H9 (cell line): ENCODE data around the gene BCAS1. TPM values are rescaled to one million over a fixed set of nuclear protein-coding genes. Genes with fewer than 3 reads are reported as not detected.

Experiments used
- DNase-seq: peaks from one replicate; pipeline ENCODE4 v3.0.0-alpha.2; 2017
- H2AFZ ChIP-seq: one replicate; pipeline ENCODE4 v1.6.1; 2013; ENCODE audit warnings: mild to moderate bottlenecking, low read length, control low read depth, moderate library complexity
- H2AK5ac ChIP-seq: 2 replicates; pipeline ENCODE4 v1.6.1; 2013; ENCODE audit warnings: low read length, control low read depth, mixed read lengths; ENCODE audit not compliant: insufficient read length
- H2BK120ac ChIP-seq: one replicate; pipeline ENCODE4 v1.6.1; 2013; ENCODE audit warnings: low read depth, mild to moderate bottlenecking, low read length, control low read depth, inconsistent platforms; ENCODE audit not compliant: poor library complexity, severe bottlenecking
- H2BK12ac ChIP-seq: 2 replicates; pipeline ENCODE4 v1.6.1; 2013; ENCODE audit warnings: low read length, control low read depth, mixed read lengths, low read depth; ENCODE audit not compliant: insufficient read length
- H2BK15ac ChIP-seq: 2 replicates; pipeline ENCODE4 v1.6.1; 2013; ENCODE audit warnings: low read depth, low read length, control low read depth
- H2BK20ac ChIP-seq: one replicate; pipeline ENCODE4 v1.6.1; 2013; ENCODE audit warnings: low read depth, mild to moderate bottlenecking, low read length, control low read depth, inconsistent platforms; ENCODE audit not compliant: poor library complexity, severe bottlenecking
- H2BK5ac ChIP-seq: 2 replicates; pipeline ENCODE4 v1.6.1; 2013; ENCODE audit warnings: low read length, control low read depth, mixed read lengths; ENCODE audit not compliant: insufficient read length
- H3K14ac ChIP-seq: 2 replicates; pipeline ENCODE4 v1.6.1; 2013; ENCODE audit warnings: low read length, control low read depth; ENCODE audit not compliant: insufficient read depth
- H3K18ac ChIP-seq: 2 replicates; pipeline ENCODE4 v1.6.1; 2013; ENCODE audit warnings: low read depth, mild to moderate bottlenecking, mixed read lengths, low read length, control low read depth; ENCODE audit not compliant: insufficient read length
- H3K23ac ChIP-seq: 2 replicates; pipeline ENCODE4 v1.6.1; 2013; ENCODE audit warnings: low read length, control low read depth, mixed read lengths, low read depth; ENCODE audit not compliant: insufficient read length
- H3K23me2 ChIP-seq: 2 replicates; pipeline ENCODE4 v1.6.1; 2013; ENCODE audit warnings: low read depth, mild to moderate bottlenecking, mixed read lengths, low read length, control low read depth; ENCODE audit not compliant: insufficient read length, poor library complexity, severe bottlenecking
- H3K27ac ChIP-seq: 2 replicates; pipeline ENCODE4 v1.5.1; 2013; ENCODE audit warnings: low read length, control low read depth, mixed read lengths, low read depth; ENCODE audit not compliant: insufficient read length
- H3K27me3 ChIP-seq: 2 replicates; pipeline ENCODE4 v1.6.1; 2013; ENCODE audit warnings: low read length, control low read depth, inconsistent platforms; ENCODE audit not compliant: insufficient read depth
- H3K4ac ChIP-seq: 2 replicates; pipeline ENCODE4 v1.6.1; 2013; ENCODE audit warnings: low read depth, mild to moderate bottlenecking, control low read depth, inconsistent platforms, low read length, moderate library complexity
- H3K4me1 ChIP-seq: 2 replicates; pipeline ENCODE4 v1.6.1; 2013; ENCODE audit warnings: low read length, control low read depth, inconsistent platforms; ENCODE audit not compliant: insufficient read depth
- H3K4me2 ChIP-seq: 2 replicates; pipeline ENCODE4 v1.6.1; 2013; ENCODE audit warnings: low read length, control low read depth, mixed read lengths; ENCODE audit not compliant: insufficient read length, insufficient read depth
- H3K56ac ChIP-seq: 2 replicates; pipeline ENCODE4 v1.6.1; 2013; ENCODE audit warnings: low read depth, mild to moderate bottlenecking, mixed read lengths, low read length, control low read depth; ENCODE audit not compliant: insufficient read length
- H3K79me1 ChIP-seq: 2 replicates; pipeline ENCODE4 v1.6.1; 2013; ENCODE audit warnings: low read depth, mild to moderate bottlenecking, moderate library complexity, low read length, control low read depth, inconsistent platforms; ENCODE audit not compliant: insufficient read depth, poor library complexity, severe bottlenecking
- H3K79me2 ChIP-seq: 2 replicates; pipeline ENCODE4 v1.6.1; 2013; ENCODE audit warnings: low read length, control low read depth, inconsistent platforms; ENCODE audit not compliant: insufficient read depth
- H3K9ac ChIP-seq: 2 replicates; pipeline ENCODE4 v1.6.1; 2013; ENCODE audit warnings: low read length, control low read depth, mixed read lengths; ENCODE audit not compliant: insufficient read length; ENCODE audit errors: extremely low read depth
- H3K9me3 ChIP-seq: one replicate; pipeline ENCODE4 v1.6.1; 2013; ENCODE audit warnings: low read depth, low read length, inconsistent platforms; ENCODE audit not compliant: control insufficient read depth
- H3T11ph ChIP-seq: one replicate; pipeline ENCODE4 v1.6.1; 2013; ENCODE audit warnings: mild to moderate bottlenecking, low read length, control low read depth, inconsistent platforms
- H4K20me1 ChIP-seq: one replicate; pipeline ENCODE4 v1.6.1; 2013; ENCODE audit not compliant: control insufficient read depth, insufficient read length, insufficient read depth
- H4K5ac ChIP-seq: 2 replicates; pipeline ENCODE4 v1.6.1; 2013; ENCODE audit warnings: low read depth, mild to moderate bottlenecking, mixed read lengths, low read length, control low read depth; ENCODE audit not compliant: insufficient read length
- H4K8ac ChIP-seq: replicated peaks from 2 replicates; pipeline ENCODE4 v1.6.1; 2013; ENCODE audit warnings: low read length, control low read depth, mixed read lengths, low read depth; ENCODE audit not compliant: insufficient read length
- H4K91ac ChIP-seq: 2 replicates; pipeline ENCODE4 v1.6.1; 2013; ENCODE audit warnings: low read depth, mild to moderate bottlenecking, moderate library complexity, mixed read lengths, low read length, control low read depth; ENCODE audit not compliant: insufficient read length
- H3K27ac Mint-ChIP-seq, 3 experiments: 2 replicates in 2 of 3; 3 replicates in 1 of 3; pipeline ENCODE4 v1.8.0; 2020 to 2021; ENCODE audit warnings: mixed read lengths in 3 of 3, mild to moderate bottlenecking in 1 of 3, moderate library complexity in 1 of 3
- H3K27me3 Mint-ChIP-seq: 2 replicates; pipeline ENCODE4 v1.8.0; 2021; ENCODE audit warnings: low read depth, mild to moderate bottlenecking, moderate library complexity, mixed read lengths
- H3K36me3 Mint-ChIP-seq, 3 experiments: 2 replicates in 2 of 3; 3 replicates in 1 of 3; pipeline ENCODE4 v1.8.0; 2020 to 2021; ENCODE audit warnings: low read depth in 3 of 3, mixed read lengths in 3 of 3; ENCODE audit not compliant: insufficient read depth in 1 of 3
- H3K4me1 Mint-ChIP-seq, 2 experiments: 2 replicates each; pipeline ENCODE4 v1.8.0; 2020; ENCODE audit warnings: mixed read lengths in 2 of 2
- H3K4me3 Mint-ChIP-seq, 2 experiments: 2 replicates in 1 of 2; 3 replicates in 1 of 2; pipeline ENCODE4 v1.8.0; 2020 to 2021; ENCODE audit warnings: mild to moderate bottlenecking in 2 of 2, mixed read lengths in 2 of 2, moderate library complexity in 1 of 2
- H3K9me3 Mint-ChIP-seq, 2 experiments: 2 replicates in 1 of 2; 3 replicates in 1 of 2; pipeline ENCODE4 v1.8.0; 2020; ENCODE audit warnings: mild to moderate bottlenecking in 2 of 2, mixed read lengths in 2 of 2, moderate library complexity in 1 of 2
- WGBS: extraction: QIAGEN DNeasy Blood & Tissue Kit; methylation state at CpG from one replicate; pipeline ENCODE4 v1.1.7; 2013; ENCODE audit warnings: missing lambda C conversion rate, low lambda C conversion rate, mixed read lengths; ENCODE audit not compliant: insufficient read length; ENCODE audit errors: extremely low coverage; 5-methylcytosine and 5-hydroxymethylcytosine counted together
- total RNA-seq: library from RNA; stranded (reverse); gene quantifications from 2 replicates; pipeline ENCODE4 v1.2.1, GENCODE V29; 2021
- TF ChIP-seq, protein P1 (sequence below): fragments of 200-600 bp; sonication (generic); conservative IDR thresholded peaks from 3 replicates; pipeline ENCODE4 v1.8.0; 2021; ENCODE audit warnings: antibody characterized with exemption, mild to moderate bottlenecking

BCAS1 gene
- total RNA-seq, 1 experiment from 2014 or later, result 0.15 TPM

- no CpG with 5 or more reads among the region's 1 CpG for WGBS
- Mint-ChIP-seq H3K4me3 (no peak overlapping the region), H3K27ac (no peak overlapping the region), H3K36me3 (no peaks in the 10 kb centered on the region), H3K4me1 (peaks cover 26 to 29% of the 10 kb centered on the region in 2 experiments), H3K9me3 (no peaks in the 10 kb centered on the region), H3K27me3 (no peaks in the 10 kb centered on the region)
- H4K91ac ChIP-seq, result no peak overlapping the region
- no peak overlapping the region for H2BK5ac ChIP-seq
- H2BK12ac ChIP-seq, result no peak overlapping the region
- H3K4ac ChIP-seq, result no peak overlapping the region
- H3K56ac ChIP-seq, result no peak overlapping the region
- no peak for DNase-seq
- H3K9ac ChIP-seq, result no peak overlapping the region
- no peak overlapping the region for H2BK120ac ChIP-seq
- H3K4me2 ChIP-seq, result no peak overlapping the region
- H2BK20ac ChIP-seq, result no peak overlapping the region
- H3K27ac ChIP-seq, result no peak overlapping the region
- H4K8ac ChIP-seq, result no peak overlapping the region
- H3K27me3 ChIP-seq, result no peaks in the 10 kb centered on the region
- no peak overlapping the region for H3K18ac ChIP-seq
- H2BK15ac ChIP-seq, result no peak overlapping the region
- H3K14ac ChIP-seq, result no peak overlapping the region
- no peaks in the 10 kb centered on the region for H3K23me2 ChIP-seq
- H2AFZ ChIP-seq, result no peak overlapping the region
- H3K79me2 ChIP-seq, result no peaks in the 10 kb centered on the region
- no peaks in the 10 kb centered on the region for H3K9me3 ChIP-seq
- no peaks in the 10 kb centered on the region; the same call in 1 of the 2 replicates for H3K4me1 ChIP-seq
- H2AK5ac ChIP-seq, result no peak overlapping the region
- no peak overlapping the region for H3T11ph ChIP-seq
- no peaks in the 10 kb centered on the region for H3K79me1 ChIP-seq
- no peaks in the 10 kb centered on the region for H4K20me1 ChIP-seq
- TF ChIP-seq, protein P1, sequence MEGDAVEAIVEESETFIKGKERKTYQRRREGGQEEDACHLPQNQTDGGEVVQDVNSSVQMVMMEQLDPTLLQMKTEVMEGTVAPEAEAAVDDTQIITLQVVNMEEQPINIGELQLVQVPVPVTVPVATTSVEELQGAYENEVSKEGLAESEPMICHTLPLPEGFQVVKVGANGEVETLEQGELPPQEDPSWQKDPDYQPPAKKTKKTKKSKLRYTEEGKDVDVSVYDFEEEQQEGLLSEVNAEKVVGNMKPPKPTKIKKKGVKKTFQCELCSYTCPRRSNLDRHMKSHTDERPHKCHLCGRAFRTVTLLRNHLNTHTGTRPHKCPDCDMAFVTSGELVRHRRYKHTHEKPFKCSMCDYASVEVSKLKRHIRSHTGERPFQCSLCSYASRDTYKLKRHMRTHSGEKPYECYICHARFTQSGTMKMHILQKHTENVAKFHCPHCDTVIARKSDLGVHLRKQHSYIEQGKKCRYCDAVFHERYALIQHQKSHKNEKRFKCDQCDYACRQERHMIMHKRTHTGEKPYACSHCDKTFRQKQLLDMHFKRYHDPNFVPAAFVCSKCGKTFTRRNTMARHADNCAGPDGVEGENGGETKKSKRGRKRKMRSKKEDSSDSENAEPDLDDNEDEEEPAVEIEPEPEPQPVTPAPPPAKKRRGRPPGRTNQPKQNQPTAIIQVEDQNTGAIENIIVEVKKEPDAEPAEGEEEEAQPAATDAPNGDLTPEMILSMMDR, result no peak
- H3K23ac ChIP-seq, result no peak overlapping the region
- no peak overlapping the region for H4K5ac ChIP-seq
Measured at GRCh38 chr20:53931597-53931996, 138.8 kb downstream of the BCAS1 start.
